ENCODE data around the gene IL12RB1.

The IL12RB1 gene

GRCh38 chr19:18090545-18091216, 3.9 kb upstream of the IL12RB1 start:
- no peak for DNase-seq (ENCODE audit: low read depth in 1 of 2, low spot score in 1 of 2)

GRCh38 chr19:18089726-18090125, 3.0 kb upstream of the IL12RB1 start:
- no peak for DNase-seq (ENCODE audit: low read depth in 1 of 2, low spot score in 1 of 2)

DNA sequence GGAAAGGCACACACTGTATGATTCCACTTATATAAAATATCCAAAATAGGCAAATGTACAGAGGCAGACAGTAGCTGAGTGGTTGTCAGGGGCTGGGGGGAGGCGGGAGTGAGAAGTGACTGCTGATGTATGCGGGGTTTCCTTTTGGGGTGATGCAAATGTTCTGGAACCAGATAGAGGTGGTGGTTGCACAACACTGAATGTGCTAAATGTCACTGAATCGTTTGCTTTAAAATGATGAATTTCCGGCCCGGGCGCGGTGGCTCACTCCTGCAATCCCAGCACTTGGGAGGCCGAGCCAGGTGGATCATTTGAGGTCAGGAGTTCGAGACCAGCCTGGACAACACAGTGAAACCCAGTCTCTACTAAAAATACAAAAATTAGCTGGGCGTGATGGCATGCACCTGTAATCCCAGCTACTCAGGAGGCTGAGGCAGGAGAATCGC, 2.4 kb upstream of the IL12RB1 start:
- peak in 1 of 2 donors; percentile 31 for DNase-seq (ENCODE audit: low read depth in 1 of 2, low spot score in 1 of 2)

DNA sequence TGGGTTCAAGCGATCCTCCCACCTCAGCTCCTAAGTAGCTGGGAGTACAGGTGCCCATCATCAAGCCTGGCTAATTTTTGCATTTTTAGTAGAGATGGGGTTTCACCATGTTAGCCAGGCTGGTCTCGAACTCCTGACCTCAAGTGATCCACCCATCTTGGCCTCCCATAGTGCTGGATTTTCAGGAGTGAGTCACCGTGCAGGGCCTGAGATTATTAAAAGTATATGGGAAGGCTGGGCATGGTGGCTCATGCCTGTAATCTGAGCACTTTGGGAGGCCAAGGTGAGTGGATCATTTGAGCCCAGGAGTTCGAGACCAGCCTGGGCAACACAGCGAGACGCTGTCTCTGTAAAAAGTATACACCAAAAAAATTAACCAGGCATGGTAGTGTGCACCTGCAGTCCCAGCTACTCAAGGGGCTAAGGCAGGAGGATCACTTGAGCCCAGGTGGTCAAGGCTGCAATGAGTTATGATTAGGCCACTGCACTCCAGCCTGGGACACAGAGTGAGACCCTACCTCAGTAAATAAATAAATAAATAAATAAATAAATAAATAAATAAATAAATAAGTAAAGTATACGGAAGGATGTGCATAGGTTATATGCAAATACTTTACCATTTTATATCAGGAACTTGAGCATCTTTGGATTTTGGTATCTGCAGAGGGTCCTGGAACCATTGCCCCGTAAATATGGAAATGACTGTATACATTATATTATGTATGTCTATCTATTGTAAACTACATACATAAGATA, 854 bp downstream of the IL12RB1 start:
- DNase-seq (ENCODE audit: low read depth in 1 of 2, low spot score in 1 of 2) = no peak

DNA sequence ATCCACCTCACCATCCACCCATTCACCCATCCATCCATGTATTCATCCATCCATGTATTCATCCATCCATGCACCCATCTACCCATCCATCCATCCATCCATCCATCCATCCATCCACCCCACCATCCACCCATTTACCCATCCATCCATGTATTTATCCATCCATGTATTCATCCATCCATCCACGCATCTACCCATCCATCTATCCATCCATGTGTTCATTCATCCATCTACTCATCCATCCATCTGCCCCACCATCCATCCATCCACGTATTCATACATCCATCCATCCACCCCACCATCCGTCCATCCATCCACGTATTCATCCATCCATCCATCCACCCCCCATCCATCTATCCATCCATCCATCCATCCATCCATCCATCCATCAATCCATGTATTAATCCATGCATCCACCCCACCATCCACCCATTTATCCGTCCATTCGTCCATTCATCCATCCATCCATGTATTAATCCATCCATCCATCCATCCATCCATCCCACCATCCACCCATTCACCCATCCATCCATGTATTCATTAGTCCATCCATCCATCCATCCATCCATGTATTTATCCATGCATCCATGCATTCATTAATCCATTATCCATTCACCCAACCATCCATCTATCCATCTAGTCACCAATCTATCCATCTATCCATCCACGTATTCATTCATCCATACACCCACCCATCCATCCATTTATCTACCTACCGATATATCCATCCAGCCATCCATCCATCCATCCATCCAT, 2.6 kb downstream of the IL12RB1 start:
- DNase-seq (ENCODE audit: low read depth in 1 of 2, low spot score in 1 of 2) = no peak

DNA sequence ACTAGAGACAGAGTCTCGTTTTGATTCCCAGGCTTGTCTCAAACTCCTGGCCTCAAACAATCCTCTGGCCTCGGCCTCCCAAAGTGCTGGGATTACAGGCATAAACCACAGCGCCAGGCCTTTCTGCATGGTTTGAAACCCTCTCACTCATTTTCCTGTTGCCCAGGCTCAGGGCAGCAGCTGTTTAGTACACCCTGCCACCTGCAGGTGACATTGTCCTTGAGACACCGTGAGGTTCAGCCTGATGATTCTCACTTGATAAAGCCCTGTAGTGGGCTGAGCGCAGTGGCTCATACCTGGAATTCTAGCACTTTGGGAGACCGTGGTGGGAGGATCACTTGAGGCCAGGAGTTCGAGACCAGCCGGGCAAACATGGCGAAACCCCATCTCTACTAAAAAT, 12.5 kb downstream of the IL12RB1 start:
- no peak for DNase-seq (ENCODE audit: low read depth in 1 of 2, low spot score in 1 of 2)

- DNase-seq (ENCODE audit: low read depth in 1 of 2, low spot score in 1 of 2) = no peak
These were observed 13.5 kb downstream of the IL12RB1 start for GRCh38 chr19:18073197-18073596.

DNA sequence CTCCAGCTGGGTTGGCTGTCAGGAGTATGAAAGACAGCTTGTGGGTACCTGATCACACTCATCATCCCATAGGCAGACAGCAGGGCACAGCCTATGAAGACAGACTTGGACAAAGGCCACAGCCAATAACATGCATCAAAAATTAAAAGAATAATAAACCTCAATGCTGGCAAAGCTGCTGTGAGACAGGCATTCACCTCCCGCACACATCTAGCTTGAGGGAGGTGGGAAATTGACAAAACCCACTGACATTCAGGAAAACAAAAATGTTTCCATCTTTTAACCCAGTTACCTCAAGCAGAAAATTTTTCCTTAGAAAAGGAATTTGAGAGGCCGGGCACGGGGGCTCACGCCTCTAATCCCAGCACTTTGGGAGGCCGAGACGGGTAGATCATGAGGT, 14.4 kb downstream of the IL12RB1 start:
- DNase-seq (ENCODE audit: low read depth in 1 of 2, low spot score in 1 of 2) = no peak

- no peak for DNase-seq (ENCODE audit: low read depth in 1 of 2, low spot score in 1 of 2)
These were observed 16.6 kb downstream of the IL12RB1 start for GRCh38 chr19:18070181-18070580.

DNA sequence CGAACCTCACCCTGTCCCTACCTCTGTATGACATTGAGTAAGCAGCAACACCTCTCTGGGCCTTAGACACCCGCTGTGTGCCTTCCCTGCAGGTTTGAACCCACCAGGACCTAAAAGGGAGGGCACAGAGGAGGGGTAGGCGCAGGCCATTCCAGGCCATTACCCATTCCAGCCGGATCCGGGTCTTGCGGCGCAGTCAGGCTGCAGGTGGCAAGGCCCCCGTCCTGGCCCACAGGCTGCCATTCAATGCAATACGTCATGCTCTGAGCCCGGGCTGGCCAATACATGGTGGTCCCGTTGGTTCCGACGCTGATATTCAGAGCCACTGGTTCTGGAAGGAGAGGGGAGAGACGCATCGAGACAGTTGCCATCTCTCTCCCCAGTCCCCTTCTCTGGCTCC, 17.4 kb downstream of the IL12RB1 start:
- DNase-seq (ENCODE audit: low read depth in 1 of 2, low spot score in 1 of 2) = no peak

GRCh38 chr19:18068395-18068794, 18.3 kb downstream of the IL12RB1 start:
- DNase-seq (ENCODE audit: low read depth in 1 of 2, low spot score in 1 of 2) = no peak

DNA sequence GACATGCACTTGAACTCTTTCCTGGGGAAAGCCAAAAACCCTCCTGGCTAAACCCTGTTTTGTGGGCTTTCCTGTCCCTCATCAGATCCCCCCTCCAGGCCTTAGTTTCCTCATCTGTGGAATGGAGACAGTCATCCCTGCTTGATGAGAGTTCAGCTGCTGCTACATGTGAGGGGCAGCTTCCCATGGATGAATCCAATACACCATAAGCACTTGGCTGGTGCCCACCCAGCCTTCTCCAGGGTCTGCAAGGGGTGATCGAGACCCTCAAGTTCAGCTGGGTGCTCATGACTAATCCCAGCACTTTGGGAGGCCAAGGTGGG, 21.6 kb downstream of the IL12RB1 start:
- no peak for DNase-seq (ENCODE audit: low read depth in 1 of 2, low spot score in 1 of 2)

GRCh38 chr19:18063463-18063862, 23.3 kb downstream of the IL12RB1 start:
- DNase-seq (ENCODE audit: low read depth in 1 of 2, low spot score in 1 of 2) = peak in 1 of 2 donors; percentile 13

- DNase-seq (ENCODE audit: low read depth in 1 of 2, low spot score in 1 of 2) = no peak
These were observed 24.7 kb downstream of the IL12RB1 start for GRCh38 chr19:18062028-18062427.

DNA sequence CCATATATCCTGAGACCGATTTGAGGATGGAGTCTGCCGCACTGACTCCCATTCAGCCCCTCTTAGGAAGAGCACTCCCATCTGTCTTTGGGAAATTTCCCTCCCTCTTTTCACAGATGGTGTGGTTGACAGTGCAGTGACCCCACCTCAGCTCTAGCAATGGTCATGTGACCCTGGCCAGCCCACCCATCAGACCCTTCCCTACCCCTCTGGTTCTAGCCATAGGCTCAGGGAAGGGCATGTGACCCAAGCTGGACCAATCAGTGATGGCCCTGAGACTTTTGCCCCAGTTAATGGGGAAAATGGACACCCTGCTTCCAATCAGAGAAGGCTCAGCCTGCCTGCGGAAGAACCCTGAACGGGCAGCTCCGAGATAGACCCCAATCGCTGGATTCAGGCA, 26.3 kb downstream of the IL12RB1 start:
- DNase-seq (ENCODE audit: low read depth in 1 of 2, low spot score in 1 of 2) = no peak

DNA sequence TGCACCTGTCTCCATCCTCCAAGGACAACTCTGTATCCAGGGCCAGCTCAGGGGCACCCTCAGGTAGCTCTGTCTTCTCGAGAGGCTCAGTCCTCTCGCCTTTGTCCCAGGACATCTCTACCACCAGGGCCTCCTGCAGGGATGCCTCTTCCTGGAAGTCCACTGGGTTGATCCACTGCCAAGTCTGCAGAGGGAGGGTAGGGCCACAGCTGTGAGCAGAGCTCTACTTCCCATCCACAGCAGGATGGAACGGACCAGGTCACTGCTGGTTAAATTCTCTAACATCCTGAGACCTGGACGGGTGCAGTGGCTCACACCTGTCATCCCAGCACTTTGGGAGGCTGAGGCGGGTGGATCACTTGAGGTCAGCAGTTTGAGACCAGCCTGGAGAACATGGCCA, 26.8 kb downstream of the IL12RB1 start:
- DNase-seq (ENCODE audit: low read depth in 1 of 2, low spot score in 1 of 2) = no peak

- no peak for DNase-seq (ENCODE audit: low read depth in 1 of 2, low spot score in 1 of 2)
These were observed 27.4 kb downstream of the IL12RB1 start for GRCh38 chr19:18059297-18059696.

GRCh38 chr19:18058208-18059009, 28.3 kb downstream of the IL12RB1 start:
- peak; percentile 66 to 74 for DNase-seq (ENCODE audit: low read depth in 1 of 2, low spot score in 1 of 2)

DNA sequence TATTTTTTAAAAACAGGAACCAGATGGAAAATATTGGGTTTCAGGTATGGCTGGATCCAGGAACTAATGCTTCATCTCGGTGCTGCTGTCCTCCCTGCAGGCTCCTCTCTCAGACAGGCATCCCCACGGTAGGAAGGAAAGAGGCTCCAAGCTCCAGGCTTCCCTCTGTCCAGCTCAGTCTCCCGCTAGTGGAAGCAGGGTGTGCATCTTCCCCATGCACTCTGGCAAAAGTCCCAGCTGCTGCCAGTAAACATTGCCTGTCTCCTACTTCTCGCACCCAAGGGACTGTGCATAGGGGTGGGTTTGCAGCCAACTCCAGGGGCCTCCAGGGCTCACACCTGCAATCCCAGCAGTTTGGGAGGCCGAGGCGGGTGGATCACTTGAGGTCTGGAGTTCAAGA, 29.2 kb downstream of the IL12RB1 start:
- DNase-seq (ENCODE audit: low read depth in 1 of 2, low spot score in 1 of 2) = no peak

DNA sequence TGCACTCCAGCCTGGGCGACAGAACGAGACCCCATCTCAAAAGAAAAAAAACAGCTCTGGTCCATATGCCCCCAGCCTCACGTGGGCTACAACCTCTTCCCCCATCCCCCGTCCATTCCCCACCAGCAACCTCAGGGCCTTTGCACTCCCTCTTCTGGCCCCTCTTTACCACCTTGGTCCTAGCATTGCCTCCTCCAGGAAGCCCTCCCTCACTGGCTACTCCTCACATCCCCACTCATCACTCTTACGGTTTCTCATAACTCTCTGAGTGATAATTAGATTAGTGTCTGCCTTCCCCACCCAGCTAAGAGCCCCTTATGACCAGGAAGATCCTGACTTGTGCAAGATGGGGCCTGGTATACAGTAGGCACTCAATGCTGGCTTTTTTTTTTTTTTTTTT, 30.8 kb downstream of the IL12RB1 start:
- no peak for DNase-seq (ENCODE audit: low read depth in 1 of 2, low spot score in 1 of 2)

DNA sequence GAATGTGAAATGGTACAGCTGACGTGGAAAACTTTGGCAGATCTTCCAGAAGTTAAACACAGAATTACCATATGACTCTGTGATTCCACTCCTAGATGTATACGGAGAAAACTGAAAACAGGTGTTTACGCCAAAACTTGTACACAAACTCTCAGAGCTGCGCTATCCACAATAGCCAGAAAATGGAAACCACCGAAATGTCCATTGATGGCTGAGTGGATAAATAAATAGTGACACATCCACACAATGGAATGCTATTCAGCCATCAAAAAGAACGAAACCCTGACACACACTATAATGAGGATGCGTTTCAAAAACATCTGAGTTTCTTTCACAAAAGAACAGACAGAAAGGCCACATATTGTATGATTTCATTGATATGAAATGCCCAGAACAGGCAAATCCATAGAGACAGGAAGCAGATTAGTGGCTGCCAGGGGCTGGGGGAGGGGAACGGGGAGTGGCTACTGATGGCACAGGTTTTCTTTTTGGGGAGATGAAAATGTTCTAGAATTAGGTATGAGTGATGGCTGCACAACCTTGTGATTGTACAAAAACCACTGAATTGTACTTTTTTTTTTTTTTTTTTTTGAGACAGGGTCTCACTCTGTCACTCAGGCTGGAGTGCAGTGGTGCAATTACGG, 33.0 kb downstream of the IL12RB1 start:
- DNase-seq (ENCODE audit: low read depth in 1 of 2, low spot score in 1 of 2) = no peak
